Natural killer cell (primary cell): ENCODE results near the gene RNF224. TPM values are rescaled to one million over a fixed set of nuclear protein-coding genes. Genes with fewer than 3 reads are reported as not detected.

Source experiments
- ATAC-seq, 3 donors: fragments of 150-1000 bp in 2 of 3; fragments of 200-7000 bp in 1 of 3; cut with Tn5 transposase; 1 replicate in 1 of 3; 2 replicates in 2 of 3; pipeline ENCODE4 v1.10.0; 2021; ENCODE audit warnings: mild to moderate bottlenecking in 2 of 3, moderate library complexity in 2 of 3
- DNase-seq, 2 donors: peaks; one replicate each; pipeline versions ENCODE4 v3.0.0 to v3.0.0-alpha.2; 2013 to 2021; ENCODE audit warnings: mixed read lengths in 1 of 2
- H3K27ac ChIP-seq: one replicate; pipeline ENCODE4 v1.5.1; 2013; ENCODE audit warnings: mild to moderate bottlenecking, low read length
- H3K27me3 ChIP-seq: one replicate; pipeline ENCODE4 v1.6.1; 2013; ENCODE audit warnings: low read length; ENCODE audit not compliant: control insufficient read depth, insufficient read depth
- H3K36me3 ChIP-seq: one replicate; pipeline ENCODE4 v1.6.1; 2013; ENCODE audit warnings: low read length; ENCODE audit not compliant: control insufficient read depth, insufficient read depth
- H3K4me1 ChIP-seq: one replicate; pipeline ENCODE4 v1.6.1; 2013; ENCODE audit warnings: low read length; ENCODE audit not compliant: control insufficient read depth, insufficient read depth
- H3K4me3 ChIP-seq: one replicate; pipeline ENCODE4 v1.5.1; 2013; ENCODE audit warnings: low read length
- H3K9me3 ChIP-seq: one replicate; pipeline ENCODE4 v1.6.1; 2013; ENCODE audit warnings: low read length; ENCODE audit not compliant: control insufficient read depth, insufficient read depth
- H3K27ac Mint-ChIP-seq, 2 donors: one replicate each; pipeline ENCODE4 v1.8.0; 2022; ENCODE audit warnings: mild to moderate bottlenecking in 2 of 2, mixed read lengths in 2 of 2, moderate library complexity in 1 of 2
- H3K27me3 Mint-ChIP-seq, 2 donors: one replicate each; pipeline ENCODE4 v1.8.0; 2022; ENCODE audit warnings: low read depth in 2 of 2, mixed read lengths in 2 of 2
- H3K36me3 Mint-ChIP-seq: one replicate; pipeline ENCODE4 v1.8.0; 2022; ENCODE audit warnings: mixed read lengths
- H3K4me1 Mint-ChIP-seq, 2 donors: one replicate each; pipeline ENCODE4 v1.8.0; 2022; ENCODE audit warnings: mixed read lengths in 2 of 2
- H3K4me3 Mint-ChIP-seq: one replicate; pipeline ENCODE4 v1.8.0; 2022; ENCODE audit warnings: mild to moderate bottlenecking, moderate library complexity, mixed read lengths
- H3K9me3 Mint-ChIP-seq, 2 donors: one replicate each; pipeline ENCODE4 v1.8.0; 2022; ENCODE audit warnings: mixed read lengths in 2 of 2
- CTCF ChIP-seq: fragments of 200-600 bp; IDR thresholded peaks from one replicate; pipeline ENCODE4 v1.8.0; 2022; ENCODE audit warnings: antibody characterized with exemption
- WGBS: methylation state at CpG from one replicate; pipeline ENCODE4 v1.1.7; 2013; ENCODE audit warnings: missing lambda C conversion rate; ENCODE audit not compliant: insufficient coverage; 5-methylcytosine and 5-hydroxymethylcytosine counted together
- intact Hi-C: fragments of 100-400 bp; cut with micrococcal nuclease; formaldehyde crosslinking; loops from one replicate; pipeline ENCODE4 v1.14.2; 2022
- total RNA-seq, 4 donors: library from RNA; stranded (reverse); fragments of 120-200 nt in 1 of 4; gene quantifications; one replicate each; pipeline versions ENCODE4 v1.2.3 to v1.2.4, GENCODE V29; 2013 to 2022

Gene RNF224
- total RNA-seq, 3 donors from 2014 or later (not counting 1 experiment from before 2014, with no cell fraction given): not detected

- no peak for ATAC-seq
- WGBS: 89% methylated on average over 20 of the region's 20 CpGs
These were observed 20.0 kb downstream of the RNF224 start for GRCh38 chr9:137247135-137247915.

DNA sequence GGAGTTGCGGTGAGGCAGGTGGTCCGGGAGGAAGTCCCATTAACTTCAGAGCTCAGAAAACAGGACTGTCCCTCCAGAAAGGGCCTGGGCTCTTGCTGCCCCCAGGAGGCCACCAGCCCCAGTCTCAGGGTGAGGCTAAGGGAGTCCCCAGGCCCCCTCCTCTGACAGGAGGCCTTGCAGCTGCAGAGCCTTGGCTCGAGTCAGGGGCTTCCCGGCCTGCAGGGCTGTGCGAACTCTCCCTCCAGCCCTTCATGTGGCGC lies 20.5 kb downstream of the RNF224 start:
- ATAC-seq (no peak), DNase-seq (no peak)
- Mint-ChIP-seq H3K36me3 (no peaks in the 10 kb centered on the region), H3K27me3 (no peaks in the 10 kb centered on the region), H3K4me1 (peaks cover 5 to 9% of the 10 kb centered on the region in 2 donors), H3K4me3 (no peak overlapping the region), H3K9me3 (no peaks in the 10 kb centered on the region), H3K27ac (no peak overlapping the region)
- Histone ChIP-seq H3K27ac (no peak overlapping the region), H3K27me3 (no peaks in the 10 kb centered on the region), H3K4me3 (no peak overlapping the region), H3K4me1 (peaks cover 2% of the 10 kb centered on the region), H3K9me3 (no peaks in the 10 kb centered on the region), H3K36me3 (peaks cover 9% of the 10 kb centered on the region)
- 95% methylated on average over 6 of the region's 6 CpGs for WGBS
- intact Hi-C loops: no loop called here
- no peak for TF ChIP-seq CTCF

More at GRCh38 chr9:137247135-137247915, 20.0 kb downstream of the RNF224 start:
- H3K27ac Mint-ChIP-seq: no peak overlapping the region
- no peak overlapping the region for H3K27ac ChIP-seq
- peaks cover 7% of the 10 kb centered on the region for H3K4me1 ChIP-seq
- intact Hi-C loops: no loop called here
- H3K9me3 Mint-ChIP-seq: no peaks in the 10 kb centered on the region
- H3K27me3 ChIP-seq: no peaks in the 10 kb centered on the region
- H3K36me3 ChIP-seq: peaks cover 14% of the 10 kb centered on the region
- no peak for DNase-seq
- H3K4me3 ChIP-seq: no peak overlapping the region
- H3K27me3 Mint-ChIP-seq: no peaks in the 10 kb centered on the region
- H3K36me3 Mint-ChIP-seq: no peaks in the 10 kb centered on the region
- TF ChIP-seq CTCF: no peak
- peaks cover 11 to 14% of the 10 kb centered on the region in 2 donors for H3K4me1 Mint-ChIP-seq
- H3K4me3 Mint-ChIP-seq: no peak overlapping the region
- H3K9me3 ChIP-seq: no peaks in the 10 kb centered on the region

- intact Hi-C loops: no loop called here
- Histone ChIP-seq H3K27ac (no peak overlapping the region), H3K27me3 (no peaks in the 10 kb centered on the region), H3K36me3 (no peaks in the 10 kb centered on the region), H3K9me3 (no peaks in the 10 kb centered on the region), H3K4me3 (no peak overlapping the region), H3K4me1 (peaks cover 11% of the 10 kb centered on the region)
- no peak for TF ChIP-seq CTCF
- Mint-ChIP-seq H3K4me1 (peaks cover 0 to 6% of the 10 kb centered on the region in 2 donors), H3K4me3 (no peak overlapping the region), H3K27ac (no peak overlapping the region), H3K27me3 (no peaks in the 10 kb centered on the region), H3K36me3 (no peaks in the 10 kb centered on the region), H3K9me3 (no peaks in the 10 kb centered on the region)
- 87% methylated on average over 17 of the region's 18 CpGs for WGBS
- DNase-seq (no peak), ATAC-seq (no peak)
These were observed 23.3 kb downstream of the RNF224 start for GRCh38 chr9:137250329-137251193.
